Thyroid gland (tissue), 4 donors: ENCODE results near the gene EHBP1L1.

ENCODE experiments used
- CTCF ChIP-seq, 6 experiments: fragments of 200-600 bp in 3 of 6; fragments of 450-650 bp in 3 of 6; sonication (generic) in 3 of 6; IDR thresholded peaks; one replicate each; pipeline ENCODE4 v1.5.1; 2016 to 2019; ENCODE audit warnings: antibody characterized with exemption in 6 of 6, mild to moderate bottlenecking in 2 of 6, inconsistent platforms in 1 of 6, moderate library complexity in 1 of 6
- POLR2A ChIP-seq, 2 donors: fragments of 450-650 bp; IDR thresholded peaks; one replicate each; pipeline ENCODE4 v1.6.1; 2017; ENCODE audit warnings: antibody characterized with exemption in 2 of 2, mild to moderate bottlenecking in 2 of 2, moderate library complexity in 1 of 2

GRCh38 chr11:65556470-65557279, 19.2 kb upstream of the EHBP1L1 start:
- no peak for TF ChIP-seq CTCF (IDR thresholded peaks at IDR 0.05)
- TF ChIP-seq POLR2A (IDR thresholded peaks at IDR 0.05) = no peak
